ENCODE data around the gene COMMD7.

Gene COMMD7

DNA sequence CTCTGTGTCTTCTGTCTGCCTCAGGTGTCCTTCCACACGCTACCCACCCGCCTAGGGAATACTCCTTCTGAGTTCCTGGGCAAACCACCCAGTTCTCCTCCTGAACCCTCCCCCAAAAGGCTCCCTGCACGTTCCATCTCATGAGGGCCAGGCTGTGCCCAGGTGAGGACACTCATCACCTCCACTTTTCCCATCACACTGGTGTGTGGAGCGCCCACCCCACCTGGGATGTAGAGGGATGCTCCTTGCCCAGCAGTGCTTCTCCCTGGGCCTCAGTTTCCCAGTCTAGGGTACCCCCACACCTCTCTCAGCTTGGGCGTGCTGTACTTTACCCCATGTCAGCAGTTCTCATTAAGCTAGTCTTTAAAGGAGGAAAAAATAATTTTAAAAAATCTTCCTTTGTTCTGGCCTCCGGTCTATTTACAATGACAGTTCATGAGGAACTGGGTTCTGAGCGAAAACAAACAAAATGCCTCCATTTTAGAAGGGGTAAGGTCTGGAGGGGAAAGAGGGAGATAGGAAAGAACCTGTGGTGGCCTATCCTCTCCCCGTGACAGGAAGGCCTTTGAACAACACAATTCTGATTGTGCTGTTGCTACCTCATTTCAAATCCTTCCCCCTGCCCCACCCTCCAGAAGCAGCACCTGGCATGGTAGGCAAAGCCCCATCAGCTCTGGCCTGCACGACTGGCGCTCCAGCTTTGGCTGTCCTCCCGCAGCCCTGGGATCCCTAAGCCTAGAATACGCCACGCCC is 67.9 kb downstream of the COMMD7 start:
- no peak for DNase-seq

DNA sequence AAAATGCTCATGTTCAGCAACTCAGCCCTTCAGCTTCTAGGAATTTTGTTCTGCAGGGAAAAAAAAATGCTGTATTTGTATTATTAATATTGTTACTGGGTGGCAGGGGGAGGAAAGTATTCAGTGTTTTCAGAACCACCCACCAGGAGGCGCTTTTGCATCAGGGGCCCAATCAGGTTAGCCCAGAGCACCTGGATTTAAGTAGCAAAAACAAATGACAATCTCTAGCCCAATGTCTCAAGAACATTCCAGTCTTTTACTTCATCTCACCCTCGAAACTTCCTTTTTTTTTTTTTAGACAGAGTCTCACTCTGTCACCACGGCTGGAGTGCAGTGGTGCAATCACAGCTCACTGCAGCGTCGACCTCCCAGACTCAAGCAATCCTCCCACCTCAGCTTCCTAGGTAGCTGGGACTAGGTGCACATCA is 68.9 kb downstream of the COMMD7 start:
- peak; percentile 46 to 66 (median 63) for DNase-seq

DNA sequence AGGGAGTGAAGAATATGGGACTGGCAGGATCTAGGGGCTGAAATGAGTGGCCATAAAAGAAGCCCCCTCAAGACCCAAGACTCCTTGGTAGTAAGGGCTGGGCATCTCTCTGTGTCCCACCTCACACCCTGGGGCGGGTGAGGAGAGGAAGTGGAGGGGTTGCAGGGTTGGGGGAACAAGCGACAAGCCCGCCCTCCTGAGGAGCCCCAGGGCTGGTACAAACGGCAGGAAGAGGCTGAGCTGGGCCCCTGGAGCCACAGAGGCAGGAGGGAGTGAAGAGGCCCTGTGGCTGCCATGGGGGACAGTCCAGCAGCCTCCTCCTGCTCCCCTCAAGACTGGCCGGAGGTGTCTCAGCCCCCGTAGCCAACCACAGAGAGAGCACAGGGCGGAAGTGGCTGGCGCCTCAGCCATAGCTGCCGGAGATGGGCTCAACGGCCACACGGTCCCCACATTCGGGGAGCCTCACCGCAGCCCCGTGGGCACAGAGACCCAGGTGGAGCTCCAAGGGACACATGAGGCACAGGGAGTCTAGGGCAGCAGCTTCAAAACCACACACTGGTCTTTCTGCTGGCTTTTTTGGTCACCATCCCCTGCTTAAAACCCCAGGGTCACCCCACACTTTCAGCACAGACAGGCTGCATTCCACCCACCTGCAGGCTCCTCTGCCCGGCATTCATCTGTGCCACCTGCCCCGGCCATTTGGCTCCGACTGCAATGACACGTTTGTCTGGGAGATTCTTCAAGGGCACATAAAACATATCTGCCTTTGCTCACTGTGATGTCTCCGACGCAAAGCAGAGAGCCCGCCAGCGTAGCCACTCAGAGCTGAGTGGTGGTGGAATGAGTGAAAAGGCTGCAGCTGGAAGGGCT is 70.0 kb downstream of the COMMD7 start:
- DNase-seq = peak in 3 of 4 experiments; percentile 46 to 63 (median 55)

DNA sequence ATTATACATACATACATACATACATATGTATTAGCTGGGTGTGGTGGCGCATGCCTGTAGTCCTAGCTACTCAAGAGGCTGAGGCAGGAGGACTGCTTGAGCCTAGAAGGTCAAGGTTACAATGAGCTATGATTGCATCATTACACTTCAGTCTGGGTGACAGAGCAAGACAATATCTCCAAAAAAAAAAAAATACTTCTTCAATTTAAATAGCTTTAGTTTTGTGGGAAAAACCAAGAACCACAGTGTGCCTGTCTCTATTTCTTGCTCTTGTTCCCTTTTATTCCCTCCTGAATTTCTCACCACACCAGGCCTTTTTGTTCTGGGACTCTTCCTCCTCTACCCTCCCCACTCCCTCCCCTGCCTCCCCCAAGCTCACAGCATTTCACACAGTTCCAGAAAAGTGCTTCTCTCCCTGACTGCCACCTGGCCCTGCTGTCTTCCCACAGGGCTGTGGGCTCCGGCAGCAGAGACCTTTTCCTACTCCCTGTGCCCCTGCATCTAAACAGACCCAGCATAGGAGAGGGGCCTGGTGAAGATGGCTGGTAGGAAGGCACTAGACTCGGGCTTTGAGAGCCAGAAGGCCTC is 70.8 kb downstream of the COMMD7 start:
- peak; percentile 55 to 89 (median 80) for DNase-seq

DNA sequence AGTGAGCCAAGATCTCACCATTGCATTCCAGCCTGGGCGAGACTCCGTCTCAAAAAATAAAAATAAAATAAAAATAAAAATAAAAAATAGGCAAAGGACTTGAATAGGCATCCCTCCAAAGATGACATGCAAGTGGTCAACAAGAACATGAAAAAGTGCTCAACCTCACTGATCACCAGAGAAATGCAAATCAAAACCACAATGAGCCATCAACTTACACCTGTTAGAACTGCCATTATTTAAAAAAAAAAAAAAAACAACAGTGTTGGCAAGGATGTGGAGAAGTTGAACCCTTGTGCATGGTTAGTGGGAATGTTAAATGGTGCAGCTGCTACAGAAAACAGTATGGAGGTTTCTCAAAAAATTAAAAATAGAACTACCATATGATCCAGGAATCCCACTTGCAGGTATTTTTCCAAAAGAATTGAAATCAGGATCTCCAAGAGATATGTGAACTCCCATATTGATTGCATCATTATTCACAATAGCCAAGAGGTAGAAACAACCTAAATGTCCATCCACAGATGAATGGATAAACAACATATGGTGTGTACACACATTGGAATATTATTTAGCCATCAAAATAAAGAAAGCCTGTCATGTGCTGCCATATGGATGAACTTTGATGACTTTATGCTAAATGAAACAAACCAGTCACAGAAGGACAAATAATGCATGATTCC is 72.4 kb downstream of the COMMD7 start:
- no peak for DNase-seq

DNA sequence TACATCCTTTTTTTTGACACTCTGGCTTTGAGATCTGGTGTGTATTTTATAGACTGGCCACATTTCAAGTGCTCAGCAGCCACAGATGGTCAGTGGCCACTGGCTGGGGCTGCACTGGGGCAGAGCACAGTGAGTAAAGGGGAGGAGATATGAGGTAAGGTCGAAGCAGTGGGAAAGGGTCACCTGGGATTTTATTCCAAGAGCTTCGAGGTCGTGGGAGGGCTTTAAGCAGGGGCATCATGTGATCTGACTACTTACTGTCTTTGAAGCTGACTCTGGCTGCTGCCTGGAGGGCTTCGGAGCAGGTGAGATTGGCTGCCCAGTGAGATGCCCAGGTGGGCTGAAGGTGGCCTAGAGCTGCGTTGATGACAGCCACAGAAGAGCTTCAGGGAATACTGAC is 76.2 kb downstream of the COMMD7 start:
- DNase-seq = no peak

DNA sequence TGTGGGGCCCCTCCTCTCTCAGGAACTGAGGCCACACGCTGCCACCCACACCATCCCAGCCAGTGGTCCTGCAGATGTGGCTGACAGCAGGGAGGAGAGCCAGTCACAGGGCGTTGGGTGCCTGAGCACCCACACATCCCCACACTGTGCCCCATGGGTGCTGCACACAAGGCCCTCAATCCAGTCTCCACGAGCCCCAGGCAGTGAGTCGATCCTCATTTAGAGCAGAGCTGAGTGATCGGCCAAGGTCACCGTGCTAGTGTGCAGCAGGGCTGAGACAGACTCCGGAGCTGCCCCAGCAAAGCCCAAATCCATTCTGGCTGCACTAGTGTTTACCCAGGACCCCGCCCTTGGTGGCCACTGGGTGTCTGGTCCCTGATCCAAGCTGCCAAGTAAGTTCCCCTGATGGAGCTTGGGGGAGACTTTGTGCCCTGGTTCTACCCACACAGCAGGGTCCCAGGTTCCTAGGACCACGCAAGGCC is 78.5 kb downstream of the COMMD7 start:
- DNase-seq = peak in 2 of 4 experiments; percentile 26 to 50

DNA sequence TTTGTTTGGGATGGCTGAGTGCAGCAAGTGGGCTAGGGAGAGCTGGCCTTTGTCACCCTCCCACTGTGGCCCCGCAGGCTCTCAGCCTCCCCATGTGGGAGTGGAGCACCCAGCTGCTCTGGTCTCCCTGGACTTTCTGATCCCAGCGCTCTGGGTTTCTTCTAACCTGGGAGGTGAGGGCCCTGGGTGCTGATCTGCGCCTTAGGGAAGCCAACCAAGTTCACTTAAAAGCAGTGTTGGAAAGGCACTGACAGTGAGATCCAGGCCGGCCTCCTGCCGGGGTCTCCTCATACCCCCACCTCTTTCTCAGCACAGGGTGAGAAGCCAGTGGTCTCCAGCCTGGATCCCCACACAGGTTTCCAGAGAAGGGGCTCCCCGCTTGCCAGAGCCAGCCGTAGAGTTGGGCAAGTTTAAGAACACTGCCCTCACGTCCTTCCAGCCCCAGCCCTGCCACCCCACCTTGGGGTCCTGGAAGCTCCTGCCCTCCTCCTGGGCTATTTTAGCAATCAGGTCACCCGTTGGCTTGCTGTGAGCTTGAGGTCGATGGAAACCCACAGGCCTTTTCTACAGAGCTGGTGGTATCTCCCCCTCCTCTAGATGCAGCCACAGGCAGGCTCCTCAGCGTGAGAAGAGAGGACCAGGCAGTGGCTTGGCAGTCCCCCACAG is 79.1 kb downstream of the COMMD7 start:
- no peak for DNase-seq

DNA sequence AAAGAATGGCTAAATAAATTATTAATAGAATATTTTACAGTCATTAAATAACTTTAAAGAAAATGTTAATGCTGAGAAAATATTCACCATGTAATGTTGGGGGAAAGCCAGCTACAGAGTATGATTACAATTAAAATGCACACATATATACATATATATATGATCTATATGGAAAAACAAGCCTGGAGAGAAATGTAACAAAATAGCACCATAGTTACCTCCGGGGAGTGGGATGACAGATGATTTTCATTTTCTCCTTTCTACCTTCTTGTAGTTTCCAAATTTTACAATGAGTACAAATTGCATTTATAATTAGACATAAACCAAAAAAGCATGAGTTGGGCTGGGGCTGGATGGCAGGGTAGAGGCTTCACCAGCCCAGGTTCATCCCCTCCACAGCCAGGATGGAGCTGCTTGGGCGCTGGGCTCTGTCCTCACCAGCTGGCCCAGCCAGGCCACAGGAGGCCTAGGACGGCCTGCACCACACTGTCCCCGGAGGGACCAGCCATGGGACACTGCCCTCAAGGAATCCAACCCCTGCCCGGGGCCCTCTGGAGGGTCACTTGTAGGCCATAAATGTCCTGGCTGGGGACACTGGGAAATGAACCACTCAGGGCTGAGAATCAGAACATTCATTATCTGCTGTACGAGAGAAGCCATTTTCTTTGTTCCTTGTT is 79.8 kb downstream of the COMMD7 start:
- DNase-seq = no peak

DNA sequence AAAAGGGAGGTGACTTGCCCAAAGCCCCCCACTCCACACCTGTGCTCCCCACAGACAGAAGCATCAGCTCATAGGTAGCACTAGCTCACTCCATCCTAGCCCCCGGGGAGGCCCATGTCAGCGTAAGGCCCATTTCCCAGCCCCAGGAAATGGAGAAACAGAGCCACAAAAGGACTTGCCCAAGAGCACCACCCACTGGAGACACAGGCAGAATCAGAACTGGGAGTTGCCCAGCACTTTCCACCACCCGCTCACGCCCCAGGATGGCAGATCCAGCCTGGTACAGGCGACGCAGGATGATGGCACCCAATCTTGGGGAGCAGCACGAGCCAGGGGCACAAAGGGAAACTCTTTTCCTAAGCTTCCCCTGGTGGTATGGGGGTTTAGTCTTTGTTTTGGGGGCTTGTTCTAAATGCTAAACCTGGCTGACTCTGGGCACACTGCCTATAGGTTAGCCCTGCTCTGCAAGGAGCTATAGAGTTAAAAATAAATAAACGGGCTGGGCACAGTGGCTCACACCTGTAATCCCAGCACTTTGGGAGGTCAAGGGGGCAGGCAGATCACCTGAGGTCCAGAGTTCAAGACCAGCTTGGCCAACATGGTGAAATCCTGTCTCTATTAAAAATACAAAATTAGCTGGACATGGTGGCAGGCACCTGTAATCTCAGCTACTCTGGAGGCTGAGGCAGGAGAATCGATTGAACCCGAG is 81.3 kb downstream of the COMMD7 start:
- DNase-seq = no peak

DNA sequence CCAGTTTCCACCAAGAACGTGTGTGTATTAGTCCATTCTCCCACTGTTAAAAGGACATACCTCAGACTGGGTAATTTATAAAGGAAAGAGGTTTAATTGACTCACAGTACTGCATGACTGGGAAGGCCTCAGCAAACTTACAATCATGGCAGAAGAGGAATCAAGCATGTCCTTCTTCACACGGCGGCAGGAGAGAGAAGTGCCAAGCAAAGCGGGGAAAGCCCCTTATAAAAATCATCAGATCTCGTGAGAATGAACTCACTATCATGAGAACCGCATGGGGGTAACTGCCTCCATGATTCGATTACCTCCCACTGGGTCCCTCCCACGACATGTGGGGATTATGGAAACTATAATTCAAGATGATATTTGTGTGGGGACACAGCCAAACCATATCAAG is 82.6 kb downstream of the COMMD7 start:
- no peak for DNase-seq

DNA sequence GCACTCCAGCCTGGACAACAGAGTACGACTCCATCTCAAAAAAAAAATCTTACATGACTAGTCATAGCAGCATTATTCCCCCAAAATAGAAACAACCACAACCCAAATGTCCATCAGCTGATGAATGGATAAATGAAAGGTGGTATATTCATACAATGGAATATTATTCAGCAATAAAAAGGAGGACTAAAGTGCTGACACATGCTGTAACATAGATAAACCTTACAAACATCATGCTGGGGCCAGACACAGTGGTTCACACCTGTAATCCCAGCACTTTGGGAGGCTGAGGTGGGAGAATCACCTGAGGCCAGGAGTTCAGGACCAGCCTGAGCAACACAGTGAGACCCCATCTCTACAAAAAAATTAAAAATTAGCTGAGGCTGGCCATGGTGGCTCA is 86.4 kb downstream of the COMMD7 start:
- DNase-seq = no peak

DNA sequence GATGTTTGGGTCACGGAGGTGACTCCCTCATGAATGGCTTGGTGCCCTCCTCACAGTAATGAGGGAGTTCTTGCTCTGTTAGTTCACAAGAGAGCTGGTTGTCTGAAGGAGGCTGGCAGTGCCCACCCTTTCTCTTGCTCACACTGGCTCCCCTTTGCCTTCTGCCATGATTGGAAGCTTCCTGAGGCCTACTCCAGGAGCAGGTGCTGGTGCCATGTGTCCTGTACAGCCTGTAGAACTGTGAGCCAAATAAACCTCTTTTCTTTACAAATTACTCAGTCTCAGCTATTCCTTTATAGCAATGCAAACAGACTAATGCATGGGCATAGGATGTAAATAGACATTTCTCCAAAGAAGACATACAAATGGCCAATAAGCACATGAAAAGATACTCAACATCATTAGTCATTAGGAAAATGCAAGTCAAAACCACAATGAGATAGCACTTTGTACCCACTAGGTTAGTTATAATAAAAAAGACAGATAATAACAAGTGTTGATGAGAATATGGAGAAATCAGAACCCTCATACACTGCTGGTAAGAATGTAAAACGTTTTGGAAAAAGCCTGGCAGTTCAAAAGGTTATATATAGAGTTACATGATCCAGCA is 87.3 kb downstream of the COMMD7 start:
- no peak for DNase-seq

DNA sequence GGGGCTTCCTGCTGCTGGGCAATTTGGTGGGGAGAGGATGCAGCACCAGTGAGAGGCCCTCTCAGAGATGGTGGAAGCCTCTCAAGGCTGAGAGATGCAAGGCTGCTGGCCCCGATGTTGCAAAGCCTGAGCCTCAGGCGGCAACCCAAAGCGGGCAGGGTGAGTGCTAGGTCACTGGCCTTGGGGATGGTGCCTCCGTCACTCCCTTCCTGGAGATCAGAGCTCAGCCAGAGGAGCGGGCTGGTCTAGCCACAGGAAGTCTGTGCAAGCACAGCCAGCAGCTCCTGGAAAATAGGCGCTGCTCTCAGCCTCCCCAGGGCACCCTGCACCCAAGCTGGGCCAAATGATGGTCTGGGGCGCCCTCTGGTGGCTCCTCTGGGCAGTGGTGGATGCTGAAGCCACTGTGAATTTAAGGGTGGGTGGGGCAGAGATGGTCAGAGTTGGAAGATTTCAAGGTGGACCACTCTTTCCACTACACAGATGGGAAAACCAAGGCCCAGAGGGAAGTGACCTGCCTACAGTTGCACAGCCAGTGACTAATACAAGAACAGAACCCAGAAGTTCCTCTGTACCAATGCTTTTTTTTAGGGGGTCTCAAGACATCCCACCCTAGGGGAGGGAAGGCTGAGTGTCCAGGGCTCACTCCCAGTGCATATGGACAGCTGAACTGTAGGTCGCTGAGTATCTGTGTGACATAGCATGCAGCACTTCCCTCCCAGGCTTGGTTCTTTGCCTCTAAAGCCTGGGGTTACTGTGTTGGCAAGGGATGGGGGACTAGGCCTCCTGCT is 90.3 kb downstream of the COMMD7 start:
- DNase-seq = peak; percentile 87 to 92 (median 90)

Data from suppressor macrophage (primary cell).